ENCODE data around the gene PLXNA4. TPM values are rescaled to one million over a fixed set of nuclear protein-coding genes. Genes with fewer than 3 reads are reported as not detected.

The PLXNA4 gene
- total and polyA plus RNA-seq, 2 experiments from 2014 or later: 1.9 to 4.8 TPM

DNA sequence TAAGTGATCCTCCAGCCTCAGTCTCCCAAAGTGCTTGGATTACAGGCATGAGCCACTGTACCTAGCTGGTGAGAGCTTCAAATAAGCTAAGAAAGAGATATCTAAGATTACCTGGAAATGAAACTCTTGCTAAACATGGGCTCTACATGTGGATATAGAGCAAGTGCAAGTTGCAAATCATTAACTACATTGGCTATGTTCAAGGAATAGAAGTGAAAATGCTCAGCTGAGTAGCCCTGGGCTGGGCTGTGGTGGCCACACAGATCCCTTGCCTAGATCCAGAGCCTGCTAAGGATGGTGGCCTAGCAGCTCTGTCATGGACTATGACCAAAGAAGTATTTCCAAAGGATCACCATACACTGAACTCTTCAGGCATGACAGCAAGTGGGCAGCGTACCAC lies 209.3 kb downstream of the PLXNA4 start:
- WGBS (ENCODE audit: low lambda C conversion rate, missing lambda C conversion rate): 100% methylated on average over 1 of the region's 1 CpG
- Histone ChIP-seq H2AFZ (no peak overlapping the region), H3K27me3 (no peaks in the 10 kb centered on the region), H4K20me1 (ENCODE audit: insufficient read depth, poor library complexity, severe bottlenecking) (no peaks in the 10 kb centered on the region), H3K4me1 (ENCODE audit: insufficient read depth) (no peaks in the 10 kb centered on the region), H3K79me2 (no peaks in the 10 kb centered on the region), H3K4me3 (no peak overlapping the region), H3K36me3 (replicated peaks; ENCODE audit: insufficient read depth, low read depth) (no peaks in the 10 kb centered on the region), H3K9me2 (replicated peaks; ENCODE audit: insufficient read depth) (no peaks in the 10 kb centered on the region), H3K27ac (no peak overlapping the region), H3K9me3 (ENCODE audit: low read depth) (no peaks in the 10 kb centered on the region), H3K4me2 (no peak overlapping the region)
- no peak for TF ChIP-seq EZH2 (IDR thresholded peaks at IDR 0.05; ENCODE audit: borderline replicate concordance)
- no peak for TF ChIP-seq EZH2phosphoT487 (IDR thresholded peaks at IDR 0.05; ENCODE audit: low read depth, severe bottlenecking, unreplicated experiment)
- TF ChIP-seq, protein P1, sequence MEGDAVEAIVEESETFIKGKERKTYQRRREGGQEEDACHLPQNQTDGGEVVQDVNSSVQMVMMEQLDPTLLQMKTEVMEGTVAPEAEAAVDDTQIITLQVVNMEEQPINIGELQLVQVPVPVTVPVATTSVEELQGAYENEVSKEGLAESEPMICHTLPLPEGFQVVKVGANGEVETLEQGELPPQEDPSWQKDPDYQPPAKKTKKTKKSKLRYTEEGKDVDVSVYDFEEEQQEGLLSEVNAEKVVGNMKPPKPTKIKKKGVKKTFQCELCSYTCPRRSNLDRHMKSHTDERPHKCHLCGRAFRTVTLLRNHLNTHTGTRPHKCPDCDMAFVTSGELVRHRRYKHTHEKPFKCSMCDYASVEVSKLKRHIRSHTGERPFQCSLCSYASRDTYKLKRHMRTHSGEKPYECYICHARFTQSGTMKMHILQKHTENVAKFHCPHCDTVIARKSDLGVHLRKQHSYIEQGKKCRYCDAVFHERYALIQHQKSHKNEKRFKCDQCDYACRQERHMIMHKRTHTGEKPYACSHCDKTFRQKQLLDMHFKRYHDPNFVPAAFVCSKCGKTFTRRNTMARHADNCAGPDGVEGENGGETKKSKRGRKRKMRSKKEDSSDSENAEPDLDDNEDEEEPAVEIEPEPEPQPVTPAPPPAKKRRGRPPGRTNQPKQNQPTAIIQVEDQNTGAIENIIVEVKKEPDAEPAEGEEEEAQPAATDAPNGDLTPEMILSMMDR (IDR thresholded peaks at IDR 0.05; ENCODE audit: poor library complexity): no peak
- DNase-seq (ENCODE audit: low spot score): no peak

DNA sequence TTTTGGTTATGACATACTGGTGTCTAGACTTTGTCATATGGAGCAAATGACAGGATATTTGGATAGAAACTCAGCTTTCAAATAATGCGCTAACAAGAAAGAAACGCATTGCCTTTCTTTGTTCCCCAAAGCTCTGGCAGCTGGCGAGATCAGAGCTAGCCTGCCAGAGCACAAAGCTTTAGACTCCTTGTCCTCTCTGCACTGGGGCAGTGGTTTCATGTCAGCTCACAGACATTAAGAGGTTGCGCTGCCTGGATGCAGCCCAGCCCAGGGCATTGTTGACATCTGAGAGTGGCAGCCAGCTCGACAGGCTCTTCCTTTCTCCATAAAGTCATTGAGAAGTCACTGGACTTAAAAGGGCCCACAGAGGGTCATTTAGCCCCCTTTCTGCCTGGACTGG lies 212.0 kb downstream of the PLXNA4 start:
- Histone ChIP-seq H3K27me3 (no peaks in the 10 kb centered on the region), H3K27ac (no peak overlapping the region), H4K20me1 (ENCODE audit: insufficient read depth, poor library complexity, severe bottlenecking) (no peaks in the 10 kb centered on the region), H3K4me1 (ENCODE audit: insufficient read depth) (no peaks in the 10 kb centered on the region), H3K4me3 (no peak overlapping the region), H3K9me2 (replicated peaks; ENCODE audit: insufficient read depth) (no peaks in the 10 kb centered on the region), H3K79me2 (no peaks in the 10 kb centered on the region), H2AFZ (no peak overlapping the region), H3K9me3 (ENCODE audit: low read depth) (no peaks in the 10 kb centered on the region), H3K4me2 (no peak overlapping the region), H3K36me3 (replicated peaks; ENCODE audit: insufficient read depth, low read depth) (no peaks in the 10 kb centered on the region)
- no peak for DNase-seq (ENCODE audit: low spot score)
- TF ChIP-seq EZH2 (IDR thresholded peaks at IDR 0.05; ENCODE audit: borderline replicate concordance): no peak
- TF ChIP-seq EZH2phosphoT487 (IDR thresholded peaks at IDR 0.05; ENCODE audit: low read depth, severe bottlenecking, unreplicated experiment): no peak
- TF ChIP-seq, protein P1 (IDR thresholded peaks at IDR 0.05; ENCODE audit: poor library complexity): no peak
- 87% methylated on average over 5 of the region's 5 CpGs for WGBS (ENCODE audit: low lambda C conversion rate, missing lambda C conversion rate)

- Histone ChIP-seq H3K27me3 (no peaks in the 10 kb centered on the region), H3K9me3 (ENCODE audit: low read depth) (no peaks in the 10 kb centered on the region), H3K4me3 (no peak overlapping the region), H2AFZ (no peak overlapping the region), H3K4me1 (ENCODE audit: insufficient read depth) (no peaks in the 10 kb centered on the region), H3K4me2 (no peak overlapping the region), H3K27ac (no peak overlapping the region), H3K79me2 (no peaks in the 10 kb centered on the region), H3K9me2 (replicated peaks; ENCODE audit: insufficient read depth) (no peaks in the 10 kb centered on the region), H4K20me1 (ENCODE audit: insufficient read depth, poor library complexity, severe bottlenecking) (no peaks in the 10 kb centered on the region), H3K36me3 (replicated peaks; ENCODE audit: insufficient read depth, low read depth) (no peaks in the 10 kb centered on the region)
- 100% methylated on average over 2 of the region's 2 CpGs for WGBS (ENCODE audit: low lambda C conversion rate, missing lambda C conversion rate)
- TF ChIP-seq EZH2 (IDR thresholded peaks at IDR 0.05; ENCODE audit: borderline replicate concordance) (no peak), EZH2phosphoT487 (IDR thresholded peaks at IDR 0.05; ENCODE audit: low read depth, severe bottlenecking, unreplicated experiment) (no peak)
- TF ChIP-seq, protein P1 (IDR thresholded peaks at IDR 0.05; ENCODE audit: poor library complexity): no peak
- no peak for DNase-seq (ENCODE audit: low spot score)
These were observed 214.2 kb downstream of the PLXNA4 start for GRCh38 chr7:132362059-132362458.

DNA sequence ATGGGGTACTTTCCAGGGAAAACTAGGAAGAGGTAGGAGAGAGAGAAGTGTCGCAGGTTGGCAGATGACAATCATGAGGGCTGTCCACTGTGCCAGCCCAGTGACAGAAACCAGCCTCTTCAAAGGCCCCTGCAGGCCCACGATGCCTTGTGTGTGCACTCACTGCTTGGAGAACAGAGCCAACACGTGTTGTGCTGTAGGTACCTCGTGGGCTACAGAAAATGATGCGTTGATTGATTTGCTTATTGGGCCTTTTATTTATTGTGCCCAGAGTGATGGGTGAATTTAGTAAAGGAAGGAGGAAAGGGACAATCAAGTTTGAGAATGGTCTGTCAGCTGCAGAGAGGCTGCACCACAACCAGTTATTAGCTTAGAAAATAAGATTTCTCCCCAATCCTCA lies 215.1 kb downstream of the PLXNA4 start:
- H3K4me2 ChIP-seq: no peak overlapping the region
- no peaks in the 10 kb centered on the region for H3K27me3 ChIP-seq
- no peak overlapping the region for H3K27ac ChIP-seq
- H3K4me3 ChIP-seq: no peak overlapping the region
- H3K4me1 ChIP-seq (ENCODE audit: insufficient read depth): no peaks in the 10 kb centered on the region
- H3K36me3 ChIP-seq (replicated peaks; ENCODE audit: insufficient read depth, low read depth): no peaks in the 10 kb centered on the region
- H3K9me3 ChIP-seq (ENCODE audit: low read depth): no peaks in the 10 kb centered on the region
- 86% methylated on average over 5 of the region's 5 CpGs for WGBS (ENCODE audit: low lambda C conversion rate, missing lambda C conversion rate)
- H3K79me2 ChIP-seq: no peaks in the 10 kb centered on the region
- H4K20me1 ChIP-seq (ENCODE audit: insufficient read depth, poor library complexity, severe bottlenecking): no peaks in the 10 kb centered on the region
- no peak overlapping the region for H2AFZ ChIP-seq
- TF ChIP-seq, protein P1 (IDR thresholded peaks at IDR 0.05; ENCODE audit: poor library complexity): no peak
- no peak for TF ChIP-seq EZH2 (IDR thresholded peaks at IDR 0.05; ENCODE audit: borderline replicate concordance)
- TF ChIP-seq EZH2phosphoT487 (IDR thresholded peaks at IDR 0.05; ENCODE audit: low read depth, severe bottlenecking, unreplicated experiment): no peak
- H3K9me2 ChIP-seq (replicated peaks; ENCODE audit: insufficient read depth): no peaks in the 10 kb centered on the region
- no peak for DNase-seq (ENCODE audit: low spot score)

Measured in hepatocyte (in vitro differentiated cells).